AG04449 (cell line): ENCODE measurements around the gene NPAT.

Experiments
- CTCF ChIA-PET: fragments of 350-600 bp; formaldehyde crosslinking; extraction: SDS; loops from one replicate; lab custom pipeline; 2021; ENCODE audit warnings: antibody characterized with exemption; lab: Yijun Ruan, JAX
- POLR2A ChIA-PET: fragments of 400-600, 350-600 bp; formaldehyde crosslinking; extraction: SDS; loops from one replicate; lab custom pipeline; 2020; ENCODE audit warnings: antibody characterized with exemption, inconsistent platforms; lab: Yijun Ruan, JAX
- DNase-seq: peaks from one replicate; pipeline ENCODE4 v3.0.0-alpha.2; 2010; ENCODE audit warnings: low read depth, low spot score
- H3K4me3 ChIP-seq: 2 replicates; pipeline ENCODE4 v1.5.1; 2011; ENCODE audit warnings: low read depth, mild to moderate bottlenecking, control low read depth, low read length
- TF ChIP-seq, protein P1 (sequence below): IDR thresholded peaks from one replicate; pipeline ENCODE4 v1.5.1; 2011; ENCODE audit warnings: mild to moderate bottlenecking, moderate library complexity, low read length, control low read depth, inconsistent platforms; ENCODE audit not compliant: insufficient read depth; ENCODE audit errors: missing control alignments

The NPAT gene

GRCh38 chr11:108228251-108228650 lies 5.8 kb upstream of the NPAT start:
- TF ChIP-seq, protein P1, sequence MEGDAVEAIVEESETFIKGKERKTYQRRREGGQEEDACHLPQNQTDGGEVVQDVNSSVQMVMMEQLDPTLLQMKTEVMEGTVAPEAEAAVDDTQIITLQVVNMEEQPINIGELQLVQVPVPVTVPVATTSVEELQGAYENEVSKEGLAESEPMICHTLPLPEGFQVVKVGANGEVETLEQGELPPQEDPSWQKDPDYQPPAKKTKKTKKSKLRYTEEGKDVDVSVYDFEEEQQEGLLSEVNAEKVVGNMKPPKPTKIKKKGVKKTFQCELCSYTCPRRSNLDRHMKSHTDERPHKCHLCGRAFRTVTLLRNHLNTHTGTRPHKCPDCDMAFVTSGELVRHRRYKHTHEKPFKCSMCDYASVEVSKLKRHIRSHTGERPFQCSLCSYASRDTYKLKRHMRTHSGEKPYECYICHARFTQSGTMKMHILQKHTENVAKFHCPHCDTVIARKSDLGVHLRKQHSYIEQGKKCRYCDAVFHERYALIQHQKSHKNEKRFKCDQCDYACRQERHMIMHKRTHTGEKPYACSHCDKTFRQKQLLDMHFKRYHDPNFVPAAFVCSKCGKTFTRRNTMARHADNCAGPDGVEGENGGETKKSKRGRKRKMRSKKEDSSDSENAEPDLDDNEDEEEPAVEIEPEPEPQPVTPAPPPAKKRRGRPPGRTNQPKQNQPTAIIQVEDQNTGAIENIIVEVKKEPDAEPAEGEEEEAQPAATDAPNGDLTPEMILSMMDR = no peak
- CTCF ChIA-PET = no interaction called here
- H3K4me3 ChIP-seq = no peak overlapping the region
- no peak for DNase-seq
- POLR2A ChIA-PET = no interaction called here

DNA sequence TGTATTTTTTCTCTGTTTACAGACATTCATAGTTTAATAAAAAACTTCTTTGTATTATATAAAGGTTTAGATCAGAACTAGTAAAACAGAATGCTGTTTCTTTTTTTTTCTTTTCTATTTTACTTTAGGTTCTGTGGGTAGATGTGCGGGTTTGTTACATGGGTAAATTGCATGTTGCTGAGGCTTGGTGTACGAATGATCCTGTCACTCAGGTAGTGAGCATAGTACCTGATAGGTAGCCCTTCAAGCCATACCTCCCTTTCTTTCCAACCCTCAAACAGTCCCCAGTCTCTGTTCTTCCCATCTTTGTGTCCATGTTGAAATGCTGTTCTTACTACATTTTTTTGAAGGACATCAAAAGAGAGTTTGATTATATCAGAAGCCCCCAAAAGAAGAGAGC lies 3.6 kb upstream of the NPAT start:
- ChIA-PET CTCF (interaction anchor here (0.8 kb wide), 1 partner anchor 13 kb away, joined by 3 read pairs; no protein-coding TSS in a partner anchor), POLR2A (no interaction called here)
- no peak for DNase-seq
- TF ChIP-seq, protein P1 = no peak
- no peak overlapping the region for H3K4me3 ChIP-seq

DNA sequence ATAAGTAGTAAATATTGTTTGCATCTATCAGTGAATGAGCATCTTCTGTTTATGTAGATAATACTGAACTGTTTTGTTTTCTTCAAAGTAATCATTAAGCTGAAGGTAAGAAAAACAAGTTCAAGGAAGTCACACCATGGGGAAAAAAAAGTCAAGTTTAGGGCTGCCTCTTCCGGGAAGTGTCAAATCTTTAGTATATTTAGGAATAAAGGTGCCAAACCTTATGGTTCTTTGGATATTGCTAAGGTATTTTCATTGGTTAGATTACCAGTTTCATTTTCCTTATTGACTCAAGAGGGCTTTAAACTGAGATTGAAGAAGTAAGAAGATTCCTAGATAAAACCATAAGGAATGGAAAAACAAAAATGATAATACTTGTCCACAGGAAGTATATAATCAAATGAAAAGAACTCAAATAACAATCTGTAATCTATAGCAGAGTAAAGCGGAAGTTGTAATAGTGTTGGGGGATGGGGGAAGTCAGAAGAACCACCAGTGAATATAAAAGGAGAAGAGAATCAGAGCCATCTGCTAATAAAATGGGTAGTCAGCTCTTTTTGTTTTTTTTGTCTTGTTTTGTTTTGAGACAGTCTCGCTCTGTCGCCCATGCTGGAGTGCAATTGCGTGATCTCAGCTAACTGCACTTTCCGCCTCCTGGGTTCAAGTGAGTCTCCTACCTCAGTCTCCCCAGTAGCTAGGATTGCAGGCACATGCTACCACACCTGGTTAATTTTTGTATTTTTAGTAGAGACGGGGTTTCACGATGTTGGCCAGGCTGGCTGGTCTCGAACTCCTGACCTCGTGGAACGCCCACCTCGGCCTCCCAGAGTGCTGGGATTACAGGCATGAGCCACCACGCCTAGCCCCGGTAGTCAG lies 2.7 kb upstream of the NPAT start:
- H3K4me3 ChIP-seq = no peak overlapping the region; the same call in 1 of the 2 replicates
- ChIA-PET CTCF (interaction anchor here (0.8 kb wide), 1 partner anchor 14 kb away, joined by 3 read pairs; no protein-coding TSS in a partner anchor), POLR2A (no interaction called here)

GRCh38 chr11:108224366-108224765 lies 1.9 kb upstream of the NPAT start:
- POLR2A ChIA-PET = no interaction called here
- H3K4me3 ChIP-seq = peak overlapping the region; percentile 90

More for the DNA sequence above, 2.7 kb upstream of the NPAT start:
- no peak for DNase-seq
- TF ChIP-seq, protein P1 = no peak

DNA sequence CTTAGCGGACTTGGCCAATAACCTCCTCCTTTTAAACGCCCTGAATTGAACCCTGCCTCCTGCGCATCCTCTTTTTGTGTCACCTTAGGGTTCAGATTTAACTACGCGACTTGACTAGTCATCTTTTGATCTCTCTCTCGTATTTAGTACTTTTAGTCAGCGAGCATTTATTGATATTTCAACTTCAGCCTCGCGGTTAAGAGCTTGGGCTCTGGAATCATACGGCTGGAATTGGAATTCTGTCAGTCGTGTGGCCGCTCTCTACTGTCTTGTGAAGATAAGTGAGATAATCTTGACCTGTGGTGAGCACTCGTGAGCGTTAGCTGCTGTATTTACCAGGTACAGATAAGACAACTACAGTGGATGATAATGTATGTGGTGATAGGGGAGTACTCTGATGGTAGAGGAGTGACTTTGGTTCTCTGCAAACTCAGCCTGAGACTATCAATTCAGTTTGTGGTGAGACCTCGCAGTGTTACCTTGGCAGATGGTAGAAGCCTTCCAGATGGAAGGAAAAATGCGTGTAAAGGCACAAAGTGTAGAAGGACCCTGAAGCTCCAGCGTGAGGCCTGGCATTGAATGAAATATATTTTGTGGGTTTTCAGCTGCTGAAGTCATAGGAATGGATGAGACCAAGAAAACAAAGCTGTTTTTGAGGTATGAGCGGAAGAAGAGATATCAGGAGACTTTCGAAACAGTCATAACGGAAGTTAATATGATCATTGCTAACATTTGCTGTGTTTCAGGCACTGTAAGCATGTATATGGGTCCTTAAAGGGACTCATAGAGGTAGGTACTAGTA lies 1.1 kb upstream of the NPAT start:
- CTCF ChIA-PET = interaction anchor here (0.6 to 1.5 kb wide), 12 partner anchors 8 to 441 kb away, joined by 3 to 13 read pairs (median 4); partner anchors contain the start of gene DDX10
- POLR2A ChIA-PET = interaction anchor here (0.7 kb wide), 1 partner anchor 89 kb away, joined by 4 read pairs; no protein-coding TSS in a partner anchor
- TF ChIP-seq, protein P1 = no peak
- DNase-seq = no peak
- H3K4me3 ChIP-seq = peak overlapping the region; percentile 90

More at GRCh38 chr11:108224366-108224765, 1.9 kb upstream of the NPAT start:
- TF ChIP-seq, protein P1 = no peak
- no peak for DNase-seq
- CTCF ChIA-PET = interaction anchor here (1.5 kb wide), 1 partner anchor 423 kb away, joined by 13 read pairs; no protein-coding TSS in a partner anchor
